HG03060 (cell line): ENCODE data around the gene MEIOSIN.
A peak's percentile ranks its signal among the peaks of the same experiment; 100 is the strongest.
"Not testable (repeated sequence)": the region's sequence is repeated elsewhere in the genome, so short reads cannot be mapped to it uniquely, and the experiment has no call there.

Experiments used
- ATAC-seq: cut with Tn5 transposase; IDR thresholded peaks from one replicate; pipeline ENCODE4 v1.9.1; 2021; ENCODE audit warnings: low read depth, moderate number of reproducible peaks; ENCODE audit not compliant: unreplicated experiment

MEIOSIN gene

DNA sequence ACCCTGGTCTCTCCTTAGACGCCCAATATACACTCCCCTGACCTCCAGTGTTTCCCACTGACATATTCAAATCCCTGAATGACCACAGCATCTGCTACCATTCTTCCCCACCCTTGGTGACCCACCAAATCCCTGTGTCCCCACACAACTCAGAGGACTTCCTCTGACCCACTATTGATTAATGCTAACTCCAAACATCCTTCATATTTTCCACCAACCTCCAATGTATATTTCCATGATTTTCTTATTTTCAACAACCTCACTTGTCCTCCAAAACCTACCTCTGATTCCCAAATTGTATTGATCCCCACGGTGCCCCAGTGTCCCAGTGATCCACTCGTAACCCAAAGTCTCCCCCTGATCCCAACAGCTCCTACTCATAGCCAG lies 59.9 kb downstream of the MEIOSIN start:
- peak; percentile 4 for ATAC-seq

DNA sequence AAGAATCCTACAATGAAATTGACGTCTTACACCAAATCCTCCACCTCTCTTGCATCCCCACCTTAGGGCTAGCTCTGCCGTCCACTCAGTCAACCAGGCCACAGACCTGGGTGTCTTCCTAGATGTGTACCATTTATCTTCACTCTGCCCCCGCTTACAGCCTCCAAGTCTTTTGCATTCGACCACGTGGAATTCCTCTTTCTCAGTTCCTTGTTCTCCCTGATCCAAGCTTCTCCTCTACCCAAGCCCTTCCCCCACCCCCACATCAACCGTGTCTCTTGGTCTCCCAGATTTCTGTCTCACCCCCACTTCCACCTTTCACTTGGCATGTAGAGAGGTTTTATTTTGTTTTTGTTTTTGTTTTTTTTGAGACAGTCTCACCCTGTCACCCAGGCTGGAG lies 60.6 kb downstream of the MEIOSIN start:
- no peak for ATAC-seq

DNA sequence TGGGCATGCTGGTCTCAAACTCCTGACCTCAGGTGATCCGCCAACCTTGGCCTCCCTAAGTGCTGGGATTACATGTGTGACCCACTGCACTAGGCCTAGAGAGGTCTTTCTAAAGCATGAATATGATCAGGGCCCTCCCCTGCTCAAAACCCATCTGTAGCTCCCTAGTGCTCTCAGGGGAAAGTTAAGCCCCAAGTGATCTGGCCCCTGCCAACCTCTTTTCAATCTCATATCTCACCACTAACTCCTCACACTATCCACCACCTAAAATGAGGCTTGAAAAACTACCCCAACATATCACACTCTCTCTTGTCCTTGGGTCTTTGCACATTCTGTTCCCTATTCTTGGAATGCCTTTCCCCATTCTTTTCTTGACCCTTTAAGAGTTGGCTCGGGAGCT lies 61.4 kb downstream of the MEIOSIN start:
- no peak for ATAC-seq

- ATAC-seq = no peak
These were observed 65.8 kb downstream of the MEIOSIN start for GRCh38 chr19:45798995-45799517.

DNA sequence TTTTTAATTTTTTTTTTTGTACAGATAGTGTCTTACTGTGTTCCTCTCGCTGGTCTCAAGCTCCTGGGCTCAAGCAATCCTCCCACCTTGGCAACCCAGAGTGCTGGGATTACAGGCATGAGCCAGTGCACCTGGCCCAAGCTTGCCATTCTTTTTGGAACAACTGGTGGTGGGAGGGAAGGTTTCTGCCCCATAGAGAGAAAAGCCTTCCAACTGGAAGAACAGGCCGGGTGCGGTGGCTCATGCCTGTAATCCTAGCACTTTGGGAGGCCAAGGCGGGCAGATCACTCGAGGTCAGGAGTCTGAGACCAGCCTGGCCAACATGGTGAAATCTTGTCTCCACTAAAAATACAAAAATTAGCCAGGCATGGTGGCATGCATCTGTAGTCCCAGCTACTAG lies 66.3 kb downstream of the MEIOSIN start:
- ATAC-seq = not testable (repeated sequence)

DNA sequence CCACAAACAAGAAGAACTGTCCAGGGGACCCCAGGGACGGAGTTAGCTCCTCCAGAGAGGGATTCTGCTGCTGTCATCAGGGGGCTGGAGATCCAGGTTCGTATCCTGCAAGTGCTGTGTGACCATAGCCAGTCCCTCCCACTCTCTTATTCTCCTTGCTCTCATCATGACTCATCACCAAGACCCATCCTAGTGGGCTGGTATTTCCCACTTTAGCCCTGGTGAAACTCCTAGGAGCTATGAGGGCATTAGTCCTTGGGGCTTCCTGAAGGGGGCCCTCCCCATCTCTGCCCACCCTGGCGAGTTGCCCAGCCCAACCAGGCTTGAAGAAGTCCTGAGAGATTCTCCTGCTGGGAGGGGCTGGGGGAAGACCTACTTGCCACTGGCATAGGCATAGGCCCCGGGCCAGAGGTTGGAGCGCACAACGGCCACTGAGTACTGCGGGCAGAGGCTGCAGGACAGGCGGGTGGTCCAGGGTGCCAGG lies 66.9 kb downstream of the MEIOSIN start:
- ATAC-seq = no peak

DNA sequence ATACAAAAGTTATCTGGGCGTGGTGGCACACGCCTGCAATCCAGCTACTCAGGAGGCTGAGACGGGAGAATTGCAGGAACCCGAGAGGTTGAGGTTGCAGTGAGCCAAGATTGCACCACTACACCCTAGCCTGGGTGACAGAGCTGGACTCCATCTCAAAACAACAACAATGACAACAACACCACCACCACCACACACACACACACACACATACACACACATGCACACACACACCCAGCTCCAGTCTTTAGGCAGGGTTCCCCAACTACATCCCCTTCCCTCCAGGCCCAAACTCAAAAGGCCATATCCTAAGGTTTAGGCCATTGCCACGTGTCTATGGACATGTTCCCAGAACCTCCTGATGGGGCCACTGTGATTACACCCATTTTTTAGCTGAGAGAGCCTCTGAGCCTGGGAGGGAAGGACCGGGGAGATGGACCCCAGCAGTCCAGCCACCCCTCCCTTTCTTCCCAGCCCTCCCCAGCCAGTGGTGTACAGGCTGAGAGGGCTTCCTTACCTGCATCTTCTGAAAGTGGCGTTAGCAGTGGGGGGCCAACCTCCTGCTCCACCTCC lies 68.5 kb downstream of the MEIOSIN start:
- no peak for ATAC-seq

DNA sequence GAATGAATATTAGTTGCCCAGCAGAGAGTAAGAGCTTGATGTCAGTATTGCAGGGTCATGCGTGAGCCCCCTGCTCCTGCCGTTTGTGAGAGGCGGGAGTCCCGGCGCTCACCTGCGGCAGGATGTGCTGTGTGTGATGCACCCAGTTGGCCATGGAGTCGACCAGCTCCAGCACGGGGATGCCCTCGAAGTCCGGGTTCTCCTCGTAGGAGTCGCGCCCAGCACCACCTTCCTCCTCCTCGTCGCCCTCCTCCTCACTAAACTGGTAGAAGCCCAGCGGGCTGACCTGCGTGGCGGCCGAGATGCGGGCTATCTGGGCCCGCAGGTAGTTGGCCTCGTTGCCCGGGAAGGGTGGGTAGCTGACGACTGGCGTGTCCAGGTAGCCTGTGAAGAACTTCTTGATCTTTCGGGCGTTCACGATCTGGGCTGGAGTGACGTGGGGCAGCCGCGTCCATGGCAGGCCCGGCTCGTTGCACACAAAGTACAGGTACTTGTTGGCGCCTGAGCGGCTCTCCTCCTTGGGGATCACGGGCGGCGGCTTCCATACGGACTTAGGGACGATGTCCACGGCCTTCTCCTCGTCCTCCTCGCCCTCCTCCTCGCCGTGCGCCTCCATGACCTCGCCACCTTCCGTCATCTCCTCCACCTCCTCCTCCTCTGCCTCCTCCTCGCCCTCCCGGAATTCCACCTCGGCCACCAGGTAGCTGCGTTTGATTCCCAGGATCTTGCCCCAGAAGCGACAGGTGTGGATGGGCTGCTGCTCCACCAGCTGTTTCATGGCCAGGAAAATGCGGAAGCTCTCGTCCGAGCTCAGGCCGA lies 71.1 kb downstream of the MEIOSIN start:
- ATAC-seq = no peak

GRCh38 chr19:45804959-45805230 lies 71.7 kb downstream of the MEIOSIN start:
- no peak for ATAC-seq

DNA sequence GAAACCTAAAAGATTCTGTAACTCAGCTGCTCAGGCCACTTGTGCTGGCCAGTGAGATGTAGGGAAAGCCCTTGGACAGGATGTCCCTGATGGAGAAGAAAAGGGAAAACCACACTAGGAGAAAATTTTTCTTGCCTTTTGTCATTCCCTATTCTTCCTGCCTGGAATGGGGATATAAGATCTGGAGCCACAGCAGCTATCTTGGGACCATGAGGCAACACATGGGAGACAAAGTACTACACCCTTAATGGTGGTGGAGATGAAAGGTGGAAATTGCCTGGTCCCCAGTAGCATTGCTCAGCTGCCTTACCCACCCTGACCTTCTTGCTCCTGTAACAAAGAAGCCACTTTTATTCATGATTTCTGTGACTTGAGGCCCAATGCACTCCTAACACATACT lies 72.5 kb downstream of the MEIOSIN start:
- no peak for ATAC-seq

DNA sequence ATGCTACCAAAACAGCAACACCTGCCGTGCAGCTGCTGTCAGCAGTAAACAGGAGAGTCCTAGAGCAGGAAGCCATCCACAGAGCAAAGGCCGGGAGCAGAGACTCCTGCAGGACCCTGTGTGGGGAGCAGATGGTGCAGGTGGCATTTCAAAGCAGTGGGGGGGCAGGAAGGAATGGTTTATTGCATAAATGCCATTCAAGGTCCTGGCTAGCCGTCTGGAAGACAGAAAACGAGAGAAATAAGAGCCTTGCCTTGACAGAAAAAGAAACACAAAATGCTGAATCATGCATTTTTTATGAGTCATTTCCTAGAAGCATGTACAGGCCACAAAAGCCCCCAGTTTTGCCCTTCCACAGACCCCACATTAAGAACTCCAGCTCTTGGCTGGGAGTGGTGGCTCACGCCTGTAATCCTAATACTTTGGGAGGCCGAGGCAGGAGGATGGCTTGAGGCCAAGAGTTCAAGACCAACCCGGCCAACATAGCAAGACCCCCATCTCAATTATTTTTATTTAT lies 76.5 kb downstream of the MEIOSIN start:
- ATAC-seq = no peak

GRCh38 chr19:45812297-45812696 lies 79.1 kb downstream of the MEIOSIN start:
- ATAC-seq = no peak
